ENCODE measurements around the gene MUSTN1.

MUSTN1 gene

GRCh38 chr3:52813810-52814209, 21.0 kb downstream of the MUSTN1 start:
- no peak for TF ChIP-seq CTCF (IDR thresholded peaks at IDR 0.05; ENCODE audit: insufficient read depth, low read depth, low read length, missing control alignments)
- DNase-seq (ENCODE audit: low read depth) = no peak
- no peak overlapping the region for H3K4me3 ChIP-seq (ENCODE audit: low read depth, low read length)

- DNase-seq (ENCODE audit: low read depth) = no peak
- no peak overlapping the region for H3K4me3 ChIP-seq (ENCODE audit: low read depth, low read length)
- TF ChIP-seq CTCF (IDR thresholded peaks at IDR 0.05; ENCODE audit: insufficient read depth, low read depth, low read length, missing control alignments) = no peak
These were observed 23.3 kb downstream of the MUSTN1 start for GRCh38 chr3:52811452-52812011.

- DNase-seq (ENCODE audit: low read depth) = no peak
- H3K4me3 ChIP-seq (ENCODE audit: low read depth, low read length) = no peak overlapping the region
These were observed 23.9 kb downstream of the MUSTN1 start for GRCh38 chr3:52810923-52811322.

GRCh38 chr3:52809662-52810377, 25.0 kb downstream of the MUSTN1 start:
- TF ChIP-seq CTCF (IDR thresholded peaks at IDR 0.05; ENCODE audit: insufficient read depth, low read depth, low read length, missing control alignments) = no peak
- no peak for DNase-seq (ENCODE audit: low read depth)
- H3K4me3 ChIP-seq (ENCODE audit: low read depth, low read length) = no peak overlapping the region

More at GRCh38 chr3:52810923-52811322, 23.9 kb downstream of the MUSTN1 start:
- TF ChIP-seq CTCF (IDR thresholded peaks at IDR 0.05; ENCODE audit: insufficient read depth, low read depth, low read length, missing control alignments) = no peak

- no peak overlapping the region for H3K4me3 ChIP-seq (ENCODE audit: low read depth, low read length)
- DNase-seq (ENCODE audit: low read depth) = no peak
- no peak for TF ChIP-seq CTCF (IDR thresholded peaks at IDR 0.05; ENCODE audit: insufficient read depth, low read depth, low read length, missing control alignments)
These were observed 25.7 kb downstream of the MUSTN1 start for GRCh38 chr3:52809149-52809548.

GRCh38 chr3:52805270-52806039, 29.4 kb downstream of the MUSTN1 start:
- no peak overlapping the region for H3K4me3 ChIP-seq (ENCODE audit: low read depth, low read length)
- TF ChIP-seq CTCF (IDR thresholded peaks at IDR 0.05; ENCODE audit: insufficient read depth, low read depth, low read length, missing control alignments) = no peak
- DNase-seq (ENCODE audit: low read depth) = no peak

Measured in GM12865 (cell line).